Neural progenitor cell (in vitro differentiated cells): ENCODE data around the gene KDM8. TPM values are rescaled to one million over a fixed set of nuclear protein-coding genes. Genes with fewer than 3 reads are reported as not detected.

Source experiments
- DNase-seq: peaks from one replicate; pipeline ENCODE4 v3.0.0-alpha.2; 2016; ENCODE audit warnings: low spot score
- H2AFZ ChIP-seq: fragments of 200-600 bp; sonication (generic); replicated peaks from 2 replicates; pipeline ENCODE4 v1.6.1; 2016; ENCODE audit warnings: antibody characterized with exemption
- H3F3A ChIP-seq: fragments of 200-600 bp; sonication (generic); 2 replicates; pipeline ENCODE4 v1.6.1; 2016; ENCODE audit warnings: antibody characterized with exemption, low read depth
- H3K27ac ChIP-seq: fragments of 200-600 bp; sonication (generic); 2 replicates; pipeline ENCODE4 v1.5.1; 2016; ENCODE audit warnings: mild to moderate bottlenecking
- H3K27me3 ChIP-seq: fragments of 200-600 bp; sonication (generic); 2 replicates; pipeline ENCODE4 v1.6.1; 2016; ENCODE audit warnings: mild to moderate bottlenecking, moderate library complexity
- H3K36me3 ChIP-seq: fragments of 200-600 bp; sonication (generic); 2 replicates; pipeline ENCODE4 v1.5.1; 2016
- H3K4me1 ChIP-seq: fragments of 200-600 bp; sonication (generic); 2 replicates; pipeline ENCODE4 v1.6.1; 2016; ENCODE audit warnings: mixed run types
- H3K4me2 ChIP-seq: fragments of 200-600 bp; sonication (generic); 2 replicates; pipeline ENCODE4 v1.6.1; 2016
- H3K4me3 ChIP-seq: fragments of 200-600 bp; sonication (generic); 2 replicates; pipeline ENCODE4 v1.5.1; 2016
- H3K79me2 ChIP-seq: fragments of 200-600 bp; sonication (generic); 2 replicates; pipeline ENCODE4 v1.6.1; 2016; ENCODE audit warnings: low read depth
- H3K9ac ChIP-seq: fragments of 200-600 bp; sonication (generic); 2 replicates; pipeline ENCODE4 v1.6.1; 2016
- H3K9me3 ChIP-seq: fragments of 200-600 bp; sonication (generic); 2 replicates; pipeline ENCODE4 v1.5.1; 2016; ENCODE audit warnings: low read depth
- H4K20me1 ChIP-seq: fragments of 200-600 bp; sonication (generic); 2 replicates; pipeline ENCODE4 v1.6.1; 2016; ENCODE audit warnings: low read depth
- H3K27ac Mint-ChIP-seq: 3 replicates; pipeline ENCODE4 v1.8.0; 2021; ENCODE audit warnings: mixed read lengths
- H3K27me3 Mint-ChIP-seq: 2 replicates; pipeline ENCODE4 v1.8.0; 2022; ENCODE audit warnings: low read depth, mild to moderate bottlenecking, inconsistent platforms, moderate library complexity, mixed read lengths; ENCODE audit not compliant: insufficient read depth
- H3K36me3 Mint-ChIP-seq: 3 replicates; pipeline ENCODE4 v1.8.0; 2021; ENCODE audit warnings: mixed read lengths
- H3K4me1 Mint-ChIP-seq: 3 replicates; pipeline ENCODE4 v1.8.0; 2021; ENCODE audit warnings: mixed read lengths
- H3K4me3 Mint-ChIP-seq: 3 replicates; pipeline ENCODE4 v1.8.0; 2021; ENCODE audit warnings: mild to moderate bottlenecking, moderate library complexity, mixed read lengths
- H3K9me3 Mint-ChIP-seq: 3 replicates; pipeline ENCODE4 v1.8.0; 2020; ENCODE audit warnings: mixed read lengths
- CTCF ChIP-seq: fragments of 200-600 bp; sonication (generic); IDR thresholded peaks from 2 replicates; pipeline ENCODE4 v1.5.1; 2017; ENCODE audit warnings: antibody characterized with exemption, mild to moderate bottlenecking
- EZH2 ChIP-seq: fragments of 200-600 bp; sonication (generic); IDR thresholded peaks from 2 replicates; pipeline ENCODE4 v1.6.1; 2017; ENCODE audit warnings: antibody characterized with exemption, mild to moderate bottlenecking, moderate library complexity
- EZH2phosphoT487 ChIP-seq: fragments of 200-600 bp; sonication (generic); IDR thresholded peaks from 2 replicates; pipeline ENCODE4 v1.6.1; 2017; ENCODE audit warnings: antibody characterized with exemption
- total RNA-seq: library from RNA; depleted of rRNA; stranded (reverse); fragments of >200 nt; gene quantifications from 2 replicates; pipeline ENCODE4 v1.2.3, GENCODE V29; 2015; ENCODE audit warnings: low replicate concordance

KDM8 gene
- total RNA-seq, 1 donor from 2014 or later, result 6.5 TPM

GRCh38 chr16:27230562-27231001 is 27.3 kb downstream of the KDM8 start:
- H4K20me1 ChIP-seq, result no peaks in the 10 kb centered on the region
- no peaks in the 10 kb centered on the region for H3K9me3 ChIP-seq
- no peaks in the 10 kb centered on the region for H3K79me2 ChIP-seq
- DNase-seq, result no peak
- no peaks in the 10 kb centered on the region for H3K4me1 ChIP-seq
- no peaks in the 10 kb centered on the region for H3K27me3 ChIP-seq
- H3K27ac ChIP-seq, result no peak overlapping the region
- Mint-ChIP-seq H3K4me1 (peaks cover 16% of the 10 kb centered on the region), H3K27ac (no peak overlapping the region), H3K9me3 (no peaks in the 10 kb centered on the region), H3K4me3 (no peak overlapping the region), H3K27me3 (peaks cover 6% of the 10 kb centered on the region), H3K36me3 (no peaks in the 10 kb centered on the region)
- TF ChIP-seq CTCF (peak; percentile 4), EZH2phosphoT487 (no peak)
- no peaks in the 10 kb centered on the region for H3K36me3 ChIP-seq
- no peak overlapping the region for H3K9ac ChIP-seq
- H3K4me2 ChIP-seq, result no peak overlapping the region
- H3K4me3 ChIP-seq, result no peak overlapping the region
- no peak overlapping the region for H2AFZ ChIP-seq
- no peaks in the 10 kb centered on the region for H3F3A ChIP-seq

- Histone ChIP-seq H3K79me2 (no peaks in the 10 kb centered on the region), H3K36me3 (no peaks in the 10 kb centered on the region), H3K9me3 (no peaks in the 10 kb centered on the region), H3F3A (peaks cover 2% of the 10 kb centered on the region), H3K27me3 (no peaks in the 10 kb centered on the region), H2AFZ (no peak overlapping the region), H3K4me2 (no peak overlapping the region), H3K4me3 (no peak overlapping the region), H3K27ac (no peak overlapping the region), H3K4me1 (peaks cover 3% of the 10 kb centered on the region), H4K20me1 (peaks cover 3% of the 10 kb centered on the region), H3K9ac (no peak overlapping the region)
- DNase-seq, result no peak
- H3K9me3 Mint-ChIP-seq, result no peaks in the 10 kb centered on the region
- H3K27me3 Mint-ChIP-seq, result peaks cover 7% of the 10 kb centered on the region
- H3K36me3 Mint-ChIP-seq, result no peaks in the 10 kb centered on the region
- no peak overlapping the region for H3K27ac Mint-ChIP-seq
- peaks cover 17% of the 10 kb centered on the region for H3K4me1 Mint-ChIP-seq
- TF ChIP-seq EZH2phosphoT487 (no peak), EZH2 (no peak), CTCF (no peak)
- H3K4me3 Mint-ChIP-seq, result no peak overlapping the region
Measured at GRCh38 chr16:27231692-27232060, 28.4 kb downstream of the KDM8 start.

GRCh38 chr16:27232061-27232900 is 29.0 kb downstream of the KDM8 start:
- Histone ChIP-seq H3F3A (peaks cover 7% of the 10 kb centered on the region), H4K20me1 (peaks cover 5% of the 10 kb centered on the region), H3K27me3 (no peaks in the 10 kb centered on the region), H3K36me3 (no peaks in the 10 kb centered on the region), H3K4me2 (no peak overlapping the region), H3K79me2 (no peaks in the 10 kb centered on the region), H3K9ac (no peak overlapping the region), H3K4me1 (peaks cover 9% of the 10 kb centered on the region), H3K27ac (no peak overlapping the region), H3K4me3 (no peak overlapping the region), H3K9me3 (no peaks in the 10 kb centered on the region), H2AFZ (no peak overlapping the region)
- Mint-ChIP-seq H3K36me3 (no peaks in the 10 kb centered on the region), H3K27ac (no peak overlapping the region), H3K27me3 (peaks cover 10% of the 10 kb centered on the region), H3K4me3 (no peak overlapping the region), H3K4me1 (peaks cover 23% of the 10 kb centered on the region), H3K9me3 (no peaks in the 10 kb centered on the region)
- TF ChIP-seq EZH2, result no peak
- no peak for TF ChIP-seq EZH2phosphoT487
- no peak for TF ChIP-seq CTCF
- DNase-seq, result no peak
